Mesenchymal stem cell (in vitro differentiated cells and primary cell): ENCODE data around the gene FOXN3.

ENCODE experiments used
- DNase-seq: peaks from one replicate; pipeline ENCODE4 v3.0.0-alpha.2; 2013
- H2AFZ ChIP-seq: one replicate; pipeline ENCODE4 v1.6.1; 2013; ENCODE audit warnings: low read depth, mild to moderate bottlenecking, control low read depth, inconsistent platforms, low read length, moderate library complexity
- H2AK5ac ChIP-seq: 2 replicates; pipeline ENCODE4 v1.6.1; 2013; ENCODE audit warnings: low read length, moderate library complexity, mild to moderate bottlenecking, inconsistent platforms; ENCODE audit not compliant: severe bottlenecking
- H2BK120ac ChIP-seq: one replicate; pipeline ENCODE4 v1.6.1; 2013; ENCODE audit warnings: low read depth, mild to moderate bottlenecking, inconsistent platforms, low read length, moderate library complexity
- H2BK12ac ChIP-seq, 2 experiments: one replicate each; pipeline ENCODE4 v1.6.1; 2013; ENCODE audit warnings: inconsistent platforms in 2 of 2, low read length in 2 of 2, mild to moderate bottlenecking in 2 of 2, moderate library complexity in 2 of 2, control low read depth in 1 of 2
- H2BK15ac ChIP-seq: one replicate; pipeline ENCODE4 v1.6.1; 2013; ENCODE audit warnings: mild to moderate bottlenecking, low read depth, inconsistent platforms; ENCODE audit not compliant: poor library complexity, severe bottlenecking
- H2BK5ac ChIP-seq: 2 replicates; pipeline ENCODE4 v1.6.1; 2013; ENCODE audit warnings: low read depth, mild to moderate bottlenecking, low read length, control low read depth, inconsistent platforms; ENCODE audit not compliant: poor library complexity, severe bottlenecking
- H3K14ac ChIP-seq, 2 experiments: one replicate each; pipeline ENCODE4 v1.6.1; 2013; ENCODE audit warnings: inconsistent platforms in 2 of 2, low read length in 2 of 2, control low read depth in 1 of 2, mild to moderate bottlenecking in 1 of 2, moderate library complexity in 1 of 2
- H3K18ac ChIP-seq, 2 experiments: one replicate each; pipeline ENCODE4 v1.6.1; 2013; ENCODE audit warnings: inconsistent platforms in 2 of 2, low read length in 2 of 2, control low read depth in 1 of 2, low read depth in 1 of 2, mild to moderate bottlenecking in 1 of 2
- H3K23ac ChIP-seq, 2 experiments: one replicate each; pipeline ENCODE4 v1.6.1; 2013; ENCODE audit warnings: inconsistent platforms in 2 of 2, low read length in 2 of 2, mild to moderate bottlenecking in 2 of 2, moderate library complexity in 2 of 2, control low read depth in 1 of 2
- H3K27ac ChIP-seq: 2 replicates; pipeline ENCODE4 v1.5.1; 2013; ENCODE audit warnings: mild to moderate bottlenecking, moderate library complexity, low read length, control low read depth, inconsistent platforms; ENCODE audit not compliant: poor library complexity, severe bottlenecking
- H3K27me3 ChIP-seq, 2 experiments: 2 replicates each; pipeline versions ENCODE4 v1.6.1 to v1.7.0; 2013; ENCODE audit warnings: low read length in 2 of 2, mild to moderate bottlenecking in 2 of 2, moderate library complexity in 2 of 2, control low read depth in 1 of 2, inconsistent platforms in 1 of 2; ENCODE audit not compliant: control insufficient read depth in 1 of 2, insufficient read depth in 1 of 2
- H3K36me3 ChIP-seq, 2 experiments: 2 replicates each; pipeline versions ENCODE4 v1.6.1 to v1.7.0; 2013; ENCODE audit warnings: low read length in 2 of 2, control low read depth in 1 of 2, inconsistent platforms in 1 of 2, low read depth in 1 of 2, mild to moderate bottlenecking in 1 of 2; ENCODE audit not compliant: insufficient read depth in 2 of 2, control insufficient read depth in 1 of 2
- H3K4ac ChIP-seq, 2 experiments: one replicate each; pipeline ENCODE4 v1.6.1; 2013; ENCODE audit warnings: inconsistent platforms in 2 of 2, low read length in 2 of 2, mild to moderate bottlenecking in 2 of 2, moderate library complexity in 2 of 2, control low read depth in 1 of 2, low read depth in 1 of 2
- H3K4me1 ChIP-seq: 2 replicates; pipeline ENCODE4 v1.6.1; 2013; ENCODE audit warnings: low read depth, low read length, control low read depth; ENCODE audit not compliant: control insufficient read depth, insufficient read depth
- H3K4me2 ChIP-seq: 2 replicates; pipeline ENCODE4 v1.6.1; 2013; ENCODE audit warnings: low read length, mild to moderate bottlenecking, inconsistent platforms; ENCODE audit not compliant: poor library complexity, severe bottlenecking
- H3K4me3 ChIP-seq, 2 experiments: 2 replicates each; pipeline versions ENCODE4 v1.5.1 to v1.7.0; 2013; ENCODE audit warnings: low read length in 2 of 2, mild to moderate bottlenecking in 2 of 2, control low read depth in 1 of 2, low read depth in 1 of 2; ENCODE audit not compliant: insufficient read depth in 1 of 2
- H3K79me1 ChIP-seq: replicated peaks from 2 replicates; pipeline ENCODE4 v1.6.1; 2013; ENCODE audit warnings: mild to moderate bottlenecking, control low read depth, low read length, inconsistent platforms; ENCODE audit not compliant: poor library complexity, severe bottlenecking
- H3K9ac ChIP-seq: 2 replicates; pipeline ENCODE4 v1.7.0; 2013; ENCODE audit warnings: mild to moderate bottlenecking, low read length, moderate library complexity
- H3K9me3 ChIP-seq: 2 replicates; pipeline ENCODE4 v1.7.0; 2013; ENCODE audit warnings: mild to moderate bottlenecking, low read length; ENCODE audit not compliant: control insufficient read depth
- H4K8ac ChIP-seq: one replicate; pipeline ENCODE4 v1.6.1; 2013; ENCODE audit warnings: inconsistent platforms, mild to moderate bottlenecking, low read length, moderate library complexity
- H4K91ac ChIP-seq: one replicate; pipeline ENCODE4 v1.6.1; 2013; ENCODE audit warnings: mild to moderate bottlenecking, low read length, inconsistent platforms
- WGBS: methylation state at CpG from one replicate; pipeline ENCODE4 v1.1.7; 2013; ENCODE audit warnings: mixed read lengths; 5-methylcytosine and 5-hydroxymethylcytosine counted together

Gene FOXN3

DNA sequence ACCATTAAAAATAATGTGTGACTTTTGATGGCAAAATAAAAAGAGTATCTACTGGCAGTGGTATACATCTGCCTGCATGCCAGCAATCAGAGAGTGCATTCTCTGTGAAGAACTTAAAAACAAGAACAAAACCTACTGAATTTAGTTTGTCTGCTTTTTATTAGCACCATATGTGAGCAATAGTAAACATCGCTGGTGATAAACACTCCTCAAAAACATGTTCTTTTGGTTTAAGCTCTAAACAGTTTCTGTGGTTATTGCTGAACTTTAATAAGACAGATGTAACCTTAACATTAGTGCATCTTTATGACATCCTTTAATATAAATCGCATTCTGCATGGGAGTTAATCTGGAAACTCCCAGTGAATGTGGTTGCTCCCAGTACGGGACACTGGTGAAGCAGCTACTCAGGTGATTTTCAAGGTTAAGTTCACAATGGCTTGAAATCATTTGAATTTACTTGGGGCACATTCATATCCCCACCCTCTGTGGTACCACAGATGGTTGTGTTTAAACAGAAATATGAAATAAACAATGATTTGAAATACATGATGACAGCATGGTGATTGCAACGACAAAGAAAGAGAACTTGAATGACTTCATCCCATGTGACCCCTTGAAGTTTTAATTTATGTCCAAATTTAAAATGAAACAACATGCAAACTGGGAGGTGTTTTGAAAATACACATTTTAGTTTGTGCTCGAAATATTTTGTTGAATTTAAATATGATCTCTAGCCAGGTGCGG, 285.9 kb downstream of the FOXN3 start:
- no peak overlapping the region for H2BK120ac ChIP-seq
- H3K23ac ChIP-seq = no peak overlapping the region
- no peak overlapping the region for H3K4ac ChIP-seq
- H2AFZ ChIP-seq = no peak overlapping the region
- H3K27ac ChIP-seq = no peak overlapping the region
- no peaks in the 10 kb centered on the region for H3K4me1 ChIP-seq
- H2BK12ac ChIP-seq = no peak overlapping the region
- H3K4me2 ChIP-seq = no peak overlapping the region
- 100% methylated on average over 4 of the region's 6 CpGs for WGBS
- no peak overlapping the region for H2AK5ac ChIP-seq
- peaks cover 3% of the 10 kb centered on the region for H3K9me3 ChIP-seq
- DNase-seq = no peak
- no peak overlapping the region for H4K8ac ChIP-seq
- H3K4me3 ChIP-seq = no peak overlapping the region
- H3K36me3 ChIP-seq = no peaks in the 10 kb centered on the region
- no peak overlapping the region for H3K14ac ChIP-seq
- H4K91ac ChIP-seq = no peak overlapping the region
- no peak overlapping the region for H2BK15ac ChIP-seq
- no peak overlapping the region for H2BK5ac ChIP-seq
- H3K79me1 ChIP-seq = no peaks in the 10 kb centered on the region
- H3K9ac ChIP-seq = no peak overlapping the region
- H3K27me3 ChIP-seq = no peaks in the 10 kb centered on the region
- no peak overlapping the region for H3K18ac ChIP-seq

DNA sequence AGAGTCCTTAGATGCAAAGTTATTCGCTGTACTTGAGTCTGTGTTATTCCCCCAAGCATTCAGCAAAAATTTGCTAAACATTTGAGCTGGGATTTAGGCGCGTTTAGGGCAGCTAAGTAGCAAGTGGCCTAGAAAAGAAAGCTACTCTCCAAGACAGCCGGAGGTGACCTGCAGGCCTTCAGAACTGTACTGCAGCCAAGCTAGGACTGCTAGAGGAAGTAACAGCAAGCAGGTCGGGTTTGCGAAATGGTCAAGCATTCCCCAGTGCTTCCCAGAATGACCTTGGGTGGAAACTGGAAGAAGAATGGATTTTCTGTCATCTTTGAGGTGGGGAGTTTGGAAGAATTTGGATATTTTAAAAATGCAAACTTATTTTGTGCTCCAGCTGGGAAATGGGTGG, 287.5 kb downstream of the FOXN3 start:
- Histone ChIP-seq H2BK12ac (no peak overlapping the region), H3K27me3 (peaks cover 0 to 6% of the 10 kb centered on the region in 2 experiments)
- 94% methylated on average over 6 of the region's 6 CpGs for WGBS

GRCh38 chr14:89128311-89129026, 288.6 kb downstream of the FOXN3 start:
- DNase-seq = no peak
- no peak overlapping the region for H4K91ac ChIP-seq
- 92% methylated on average over 8 of the region's 10 CpGs for WGBS
- no peak overlapping the region for H2AFZ ChIP-seq
- H3K4me2 ChIP-seq = no peak overlapping the region
- H3K79me1 ChIP-seq = no peaks in the 10 kb centered on the region
- H2BK12ac ChIP-seq = no peak overlapping the region
- H3K27ac ChIP-seq = no peak overlapping the region
- H2BK120ac ChIP-seq = no peak overlapping the region
- no peak overlapping the region for H3K4ac ChIP-seq
- no peak overlapping the region for H3K9ac ChIP-seq
- no peak overlapping the region for H3K4me3 ChIP-seq
- H4K8ac ChIP-seq = no peak overlapping the region
- H3K4me1 ChIP-seq = no peaks in the 10 kb centered on the region
- H2AK5ac ChIP-seq = no peak overlapping the region
- H3K27me3 ChIP-seq = peaks cover 0 to 6% of the 10 kb centered on the region in 2 experiments
- H3K9me3 ChIP-seq = no peaks in the 10 kb centered on the region
- H2BK15ac ChIP-seq = no peak overlapping the region
- H3K18ac ChIP-seq = no peak overlapping the region
- H3K36me3 ChIP-seq = no peaks in the 10 kb centered on the region
- H2BK5ac ChIP-seq = no peak overlapping the region
- no peak overlapping the region for H3K14ac ChIP-seq
- no peak overlapping the region for H3K23ac ChIP-seq

More for the DNA sequence above, 287.5 kb downstream of the FOXN3 start:
- no peak for DNase-seq
- no peak overlapping the region for H2BK120ac ChIP-seq
- H4K91ac ChIP-seq = no peak overlapping the region
- H3K4me3 ChIP-seq = no peak overlapping the region
- H2BK15ac ChIP-seq = no peak overlapping the region
- no peak overlapping the region for H2AFZ ChIP-seq
- H3K27ac ChIP-seq = no peak overlapping the region
- no peak overlapping the region for H2BK5ac ChIP-seq
- H4K8ac ChIP-seq = no peak overlapping the region
- no peaks in the 10 kb centered on the region for H3K36me3 ChIP-seq
- H3K4me1 ChIP-seq = no peaks in the 10 kb centered on the region
- H3K4ac ChIP-seq = no peak overlapping the region
- H3K9ac ChIP-seq = no peak overlapping the region
- H3K4me2 ChIP-seq = no peak overlapping the region
- no peaks in the 10 kb centered on the region for H3K79me1 ChIP-seq
- H3K14ac ChIP-seq = no peak overlapping the region
- no peak overlapping the region for H3K23ac ChIP-seq
- no peak overlapping the region for H3K18ac ChIP-seq
- no peak overlapping the region for H2AK5ac ChIP-seq
- H3K9me3 ChIP-seq = no peaks in the 10 kb centered on the region

- Histone ChIP-seq H3K18ac (no peak overlapping the region), H3K14ac (no peak overlapping the region), H3K36me3 (no peaks in the 10 kb centered on the region), H3K27me3 (peaks cover 8 to 11% of the 10 kb centered on the region in 2 experiments), H3K27ac (no peak overlapping the region), H3K9ac (no peak overlapping the region), H2BK15ac (no peak overlapping the region), H2BK120ac (no peak overlapping the region), H3K23ac (no peak overlapping the region), H2AFZ (no peak overlapping the region), H3K4ac (no peak overlapping the region), H3K4me2 (no peak overlapping the region), H2BK12ac (no peak overlapping the region), H3K4me1 (no peaks in the 10 kb centered on the region), H4K8ac (no peak overlapping the region), H3K4me3 (no peak overlapping the region), H4K91ac (no peak overlapping the region), H3K79me1 (no peaks in the 10 kb centered on the region), H2AK5ac (no peak overlapping the region), H2BK5ac (no peak overlapping the region), H3K9me3 (no peaks in the 10 kb centered on the region)
- WGBS = 79% methylated on average over 4 of the region's 4 CpGs
- DNase-seq = no peak
Observed at GRCh38 chr14:89126461-89126860, 290.6 kb downstream of the FOXN3 start.
